ENCODE results near the gene CPXM1. TPM values are rescaled to one million over a fixed set of nuclear protein-coding genes. Genes with fewer than 3 reads are reported as not detected.
A peak's percentile ranks its signal among the peaks of the same experiment; 100 is the strongest.

CPXM1 gene
- total RNA-seq, 2 donors from 2014 or later, result 2.9 to 4.4 TPM

DNA sequence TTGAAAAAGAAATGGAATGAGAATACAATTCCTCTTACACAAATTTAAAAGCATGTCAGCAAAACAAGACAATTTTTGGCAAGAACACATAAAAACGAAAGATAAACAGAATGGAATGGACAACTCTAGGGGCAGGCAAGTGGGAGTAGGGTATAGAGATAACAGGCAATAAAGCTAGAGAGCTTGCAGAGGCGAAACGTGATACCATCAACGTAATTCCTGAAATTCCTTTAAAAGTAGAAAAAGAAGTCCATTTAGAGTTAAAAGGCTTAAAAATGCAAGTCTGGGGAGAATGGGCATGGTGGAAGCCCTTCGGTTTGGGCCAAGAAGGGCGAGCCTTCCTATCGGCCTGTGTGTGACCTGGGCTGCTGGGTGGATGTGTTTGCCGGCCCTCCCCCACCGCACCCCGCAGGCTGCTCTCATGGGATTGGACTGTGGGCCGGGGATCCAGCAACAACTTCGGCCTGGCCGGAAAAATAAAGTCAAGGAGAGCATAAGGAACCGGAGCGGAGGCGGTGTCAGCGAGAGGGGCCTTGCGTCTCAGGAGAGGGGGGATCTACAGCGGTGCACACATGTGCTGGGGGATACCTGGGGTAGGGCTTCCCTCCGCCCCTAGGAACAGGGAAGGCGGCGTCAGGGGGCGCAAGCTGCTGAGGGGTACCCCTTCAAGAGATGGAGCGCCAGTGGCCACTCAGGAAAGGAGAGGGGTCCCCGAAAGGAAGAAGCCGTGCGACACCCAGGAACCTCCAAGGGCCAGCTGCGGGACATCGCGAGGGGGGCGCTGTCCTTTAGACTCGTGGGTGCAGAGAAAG is 19.9 kb upstream of the CPXM1 start:
- Histone ChIP-seq H3K4me1 (peaks cover 0 to 12% of the 10 kb centered on the region in 2 donors), H3K36me3 (no peaks in the 10 kb centered on the region), H3K4me3 (no peak overlapping the region), H3K27ac (no peak overlapping the region), H3K27me3 (peaks cover 8 to 11% of the 10 kb centered on the region in 2 donors), H3K9me3 (no peaks in the 10 kb centered on the region)
- DNase-seq (ENCODE audit: low spot score), result no peak
- TF ChIP-seq, protein P1, sequence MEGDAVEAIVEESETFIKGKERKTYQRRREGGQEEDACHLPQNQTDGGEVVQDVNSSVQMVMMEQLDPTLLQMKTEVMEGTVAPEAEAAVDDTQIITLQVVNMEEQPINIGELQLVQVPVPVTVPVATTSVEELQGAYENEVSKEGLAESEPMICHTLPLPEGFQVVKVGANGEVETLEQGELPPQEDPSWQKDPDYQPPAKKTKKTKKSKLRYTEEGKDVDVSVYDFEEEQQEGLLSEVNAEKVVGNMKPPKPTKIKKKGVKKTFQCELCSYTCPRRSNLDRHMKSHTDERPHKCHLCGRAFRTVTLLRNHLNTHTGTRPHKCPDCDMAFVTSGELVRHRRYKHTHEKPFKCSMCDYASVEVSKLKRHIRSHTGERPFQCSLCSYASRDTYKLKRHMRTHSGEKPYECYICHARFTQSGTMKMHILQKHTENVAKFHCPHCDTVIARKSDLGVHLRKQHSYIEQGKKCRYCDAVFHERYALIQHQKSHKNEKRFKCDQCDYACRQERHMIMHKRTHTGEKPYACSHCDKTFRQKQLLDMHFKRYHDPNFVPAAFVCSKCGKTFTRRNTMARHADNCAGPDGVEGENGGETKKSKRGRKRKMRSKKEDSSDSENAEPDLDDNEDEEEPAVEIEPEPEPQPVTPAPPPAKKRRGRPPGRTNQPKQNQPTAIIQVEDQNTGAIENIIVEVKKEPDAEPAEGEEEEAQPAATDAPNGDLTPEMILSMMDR (IDR thresholded peaks at IDR 0.05), result no peak

DNA sequence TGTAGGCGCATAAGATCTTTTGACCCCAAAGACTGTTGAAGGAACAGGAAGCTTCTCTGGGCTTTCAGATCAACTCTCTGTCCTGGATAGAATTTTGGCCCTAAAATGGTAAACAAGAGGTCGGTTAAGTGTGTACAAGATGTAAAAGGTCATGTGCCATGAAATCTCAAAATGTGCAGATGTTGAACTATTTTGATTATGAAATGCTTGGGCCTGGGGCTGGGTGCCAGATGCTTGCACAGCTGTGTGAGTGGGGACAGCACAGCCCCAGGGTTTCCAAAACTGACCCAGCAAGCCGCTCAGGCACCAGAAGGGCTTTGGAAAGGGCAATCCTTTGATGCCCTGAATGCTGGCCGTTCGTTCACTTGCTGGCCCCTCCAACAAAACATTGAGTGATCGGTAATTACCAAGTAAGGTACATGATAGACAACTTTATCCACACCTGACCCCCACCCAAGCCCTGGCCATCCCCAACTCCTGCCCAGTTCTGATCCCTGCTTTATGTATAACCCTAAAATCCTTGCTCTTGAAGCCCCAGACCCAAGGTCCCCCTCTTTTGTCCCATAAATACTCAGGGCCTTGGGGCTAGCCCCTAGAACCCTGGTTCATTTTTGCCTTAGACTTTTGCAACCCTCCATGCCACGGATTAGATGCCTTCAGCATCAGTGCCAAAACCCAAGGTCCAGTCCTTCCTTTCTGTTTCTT is 17.6 kb upstream of the CPXM1 start:
- peak; percentile 60 for DNase-seq (ENCODE audit: low spot score)
- peaks cover 0 to 12% of the 10 kb centered on the region in 2 donors for H3K4me1 ChIP-seq
- H3K4me3 ChIP-seq, result no peak overlapping the region
- TF ChIP-seq, protein P1 (IDR thresholded peaks at IDR 0.05), result no peak
- H3K36me3 ChIP-seq, result no peaks in the 10 kb centered on the region
- no peak overlapping the region for H3K27ac ChIP-seq
- peaks cover 8 to 11% of the 10 kb centered on the region in 2 donors for H3K27me3 ChIP-seq
- no peaks in the 10 kb centered on the region for H3K9me3 ChIP-seq

DNA sequence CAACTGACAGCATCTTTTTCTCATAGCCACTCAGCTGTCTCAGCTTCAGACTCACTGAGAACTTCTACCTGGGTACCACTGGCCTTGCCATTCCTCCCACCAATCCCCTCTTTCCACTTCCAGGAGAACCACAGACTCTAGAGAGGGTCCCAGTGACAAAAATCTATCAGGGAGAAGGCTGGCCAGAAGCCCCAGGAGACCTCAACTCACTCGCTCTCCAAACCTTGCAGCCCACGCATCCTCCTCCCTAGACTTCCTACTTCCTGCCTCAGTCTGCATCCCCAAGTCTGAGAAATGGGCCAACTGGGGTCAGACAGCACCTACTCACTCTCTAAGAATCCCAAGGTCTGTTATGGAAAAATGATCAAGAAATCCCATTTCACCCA is 16.9 kb upstream of the CPXM1 start:
- no peak overlapping the region for H3K4me3 ChIP-seq
- H3K36me3 ChIP-seq, result no peaks in the 10 kb centered on the region
- no peak for DNase-seq (ENCODE audit: low spot score)
- peaks cover 8 to 11% of the 10 kb centered on the region in 2 donors for H3K27me3 ChIP-seq
- H3K27ac ChIP-seq, result no peak overlapping the region
- peaks cover 0 to 12% of the 10 kb centered on the region in 2 donors for H3K4me1 ChIP-seq
- TF ChIP-seq, protein P1 (IDR thresholded peaks at IDR 0.05), result no peak
- H3K9me3 ChIP-seq, result peaks cover 0 to 4% of the 10 kb centered on the region in 2 donors

DNA sequence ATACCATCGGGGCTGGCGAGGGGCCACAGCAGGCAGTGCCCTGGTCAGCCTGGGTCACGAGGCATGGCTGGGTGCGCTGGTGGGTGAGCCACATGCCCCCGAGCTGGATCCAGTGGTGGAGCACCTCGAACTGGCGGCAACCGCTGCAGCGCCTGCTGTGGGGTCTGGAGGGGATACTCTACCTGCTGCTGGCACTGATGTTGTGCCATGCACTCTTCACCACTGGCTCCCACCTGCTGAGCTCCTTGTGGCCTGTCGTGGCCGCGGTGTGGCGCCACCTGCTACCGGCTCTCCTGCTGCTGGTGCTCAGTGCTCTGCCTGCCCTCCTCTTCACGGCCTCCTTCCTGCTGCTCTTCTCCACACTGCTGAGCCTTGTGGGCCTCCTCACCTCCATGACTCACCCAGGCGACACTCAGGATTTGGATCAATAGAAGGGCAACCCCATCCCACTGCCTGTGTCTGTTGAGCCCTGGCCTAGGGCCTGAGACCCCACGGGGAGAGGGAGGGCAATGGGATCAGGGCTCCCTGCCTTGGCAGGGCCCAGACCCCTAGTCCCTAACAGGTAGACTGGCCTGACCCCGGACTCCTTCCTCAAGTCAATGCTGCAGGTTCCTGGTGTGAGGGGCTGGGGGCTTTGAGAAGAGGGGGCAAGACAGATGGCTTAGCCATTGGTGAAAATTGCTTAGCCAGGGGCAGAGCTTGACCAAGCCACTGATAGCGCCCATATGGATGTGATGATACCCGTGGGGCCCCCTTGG is 16.3 kb upstream of the CPXM1 start:
- no peaks in the 10 kb centered on the region for H3K36me3 ChIP-seq
- DNase-seq (ENCODE audit: low spot score), result no peak
- TF ChIP-seq, protein P1 (IDR thresholded peaks at IDR 0.05), result no peak
- H3K4me1 ChIP-seq, result peaks cover 0 to 12% of the 10 kb centered on the region in 2 donors
- H3K27ac ChIP-seq, result no peak overlapping the region
- peaks cover 8 to 11% of the 10 kb centered on the region in 2 donors for H3K27me3 ChIP-seq
- H3K9me3 ChIP-seq, result peaks cover 0 to 10% of the 10 kb centered on the region in 2 donors
- no peak overlapping the region for H3K4me3 ChIP-seq

GRCh38 chr20:2816030-2816582 is 15.7 kb upstream of the CPXM1 start, which contains the start of gene TMEM239:
TSS of gene TMEM239 (plus strand) at chr20:2816364. CDS start at chr20:2816555, 191 bp downstream.
- H3K9me3 ChIP-seq, result peaks cover 0 to 16% of the 10 kb centered on the region in 2 donors
- no peaks in the 10 kb centered on the region for H3K36me3 ChIP-seq
- no peak within 1 kb of the TSS for H3K27ac ChIP-seq
- H3K27me3 ChIP-seq, result peaks cover 8% of the 10 kb centered on the region in 2 donors
- TF ChIP-seq, protein P1 (IDR thresholded peaks at IDR 0.05), result no peak
- H3K4me1 ChIP-seq, result peaks cover 0 to 8% of the 10 kb centered on the region in 2 donors
- H3K4me3 ChIP-seq, result no peak within 1 kb of the TSS
- no peak for DNase-seq (ENCODE audit: low spot score)

Measured in right atrium auricular region (tissue), 2 donors.